NCI-H82 treated with DMSO at 0.1 percent for 48 hours (cell line): Measurements from ENCODE around the gene KCNE3.
"Not testable (repeated sequence)": the region's sequence is repeated elsewhere in the genome, so short reads cannot be mapped to it uniquely, and the experiment has no call there.

Experiments used
- DNase-seq: peaks from one replicate; lab custom pipeline; 2025; ENCODE audit not compliant: unreplicated experiment; lab: John Stamatoyannopoulos, UW

KCNE3 gene

DNA sequence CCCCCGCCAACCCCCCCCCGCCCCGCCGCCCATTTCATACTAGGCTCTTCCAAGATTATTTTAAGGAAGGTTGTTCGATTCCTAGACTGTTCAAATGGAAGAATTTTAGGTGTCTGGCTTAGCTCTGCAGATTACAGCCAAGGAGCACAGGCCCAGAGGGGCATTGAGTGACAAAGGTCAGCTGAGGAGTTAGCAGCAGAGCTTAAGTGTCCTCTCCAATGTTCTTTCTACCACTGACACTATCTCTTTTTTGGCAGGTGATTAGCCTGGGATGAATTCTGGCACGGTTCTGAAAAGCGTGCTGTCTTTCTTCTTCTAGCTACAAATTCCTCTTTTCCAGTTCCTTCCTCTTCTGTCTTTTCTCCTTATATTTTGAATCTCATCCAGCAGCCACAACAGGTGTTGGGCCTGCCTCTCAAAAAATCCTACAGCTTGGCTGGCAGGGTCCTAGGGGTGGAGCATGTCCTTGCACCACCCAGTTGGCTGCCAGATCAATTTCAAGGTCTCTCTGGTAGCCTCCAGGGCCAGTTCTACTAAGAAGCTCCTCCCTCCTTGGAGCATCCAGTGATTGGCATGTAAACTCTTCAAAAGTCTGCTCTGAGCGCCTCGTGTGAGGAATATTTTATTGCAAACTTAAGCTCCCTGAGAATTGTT, 23.0 kb downstream of the KCNE3 start:
- DNase-seq, result no peak

DNA sequence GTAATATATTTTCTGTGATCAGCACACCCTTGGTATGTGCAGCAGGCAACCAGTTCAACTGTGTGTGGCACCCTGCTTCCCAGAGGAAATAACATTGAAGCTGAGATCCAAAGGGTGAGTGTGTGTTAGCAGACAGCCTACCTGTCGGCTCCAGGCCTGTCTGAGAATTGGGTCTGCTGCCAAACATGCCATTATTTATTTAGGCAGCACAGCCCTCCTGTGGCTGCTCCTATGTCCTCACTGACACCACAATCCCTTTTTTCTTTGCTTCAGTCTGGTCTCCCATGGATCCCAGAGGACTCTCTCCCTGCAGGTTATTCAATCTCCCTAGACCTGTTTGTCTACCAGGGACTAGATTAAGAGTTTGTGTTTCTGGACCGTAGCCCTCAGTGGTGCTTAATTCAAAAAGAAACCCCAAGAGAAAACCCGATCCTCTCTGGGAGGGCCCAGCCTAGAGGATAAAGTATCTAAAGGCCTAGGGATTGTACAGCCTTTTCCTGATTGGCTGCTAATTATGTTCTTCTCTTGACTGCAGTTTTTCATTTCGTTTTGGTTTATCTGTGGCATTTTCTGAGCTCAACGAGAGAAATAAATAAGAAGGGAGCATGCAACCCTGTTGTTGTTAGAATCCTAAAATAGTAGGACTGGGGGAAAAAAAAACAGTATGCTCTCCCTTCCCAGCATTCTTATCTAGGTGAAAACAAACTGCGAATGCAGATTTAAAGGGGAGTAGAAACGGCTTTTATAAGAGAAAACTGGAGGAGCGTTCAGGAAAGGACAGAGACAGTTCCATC, 24.1 kb downstream of the KCNE3 start:
- peak; percentile 21 for DNase-seq

DNA sequence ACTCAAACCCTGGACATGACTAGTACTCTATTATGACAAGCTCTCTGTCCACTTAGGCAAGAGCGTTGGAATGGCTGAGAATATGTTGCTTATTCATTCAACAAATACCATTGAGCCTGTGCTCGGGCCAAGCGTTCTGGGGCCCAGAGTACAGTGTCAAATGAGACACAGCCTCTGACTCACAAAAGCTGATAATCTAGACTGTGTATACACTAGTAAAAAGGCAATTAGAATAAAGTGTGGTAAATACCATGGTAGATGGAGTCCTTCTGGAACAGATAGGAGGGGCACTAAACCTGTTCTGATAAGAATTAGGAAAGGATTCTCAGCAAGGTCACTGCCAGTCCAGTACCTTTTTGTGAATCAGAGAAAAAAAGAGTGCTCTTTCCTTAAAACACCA, 24.7 kb downstream of the KCNE3 start:
- no peak for DNase-seq

DNA sequence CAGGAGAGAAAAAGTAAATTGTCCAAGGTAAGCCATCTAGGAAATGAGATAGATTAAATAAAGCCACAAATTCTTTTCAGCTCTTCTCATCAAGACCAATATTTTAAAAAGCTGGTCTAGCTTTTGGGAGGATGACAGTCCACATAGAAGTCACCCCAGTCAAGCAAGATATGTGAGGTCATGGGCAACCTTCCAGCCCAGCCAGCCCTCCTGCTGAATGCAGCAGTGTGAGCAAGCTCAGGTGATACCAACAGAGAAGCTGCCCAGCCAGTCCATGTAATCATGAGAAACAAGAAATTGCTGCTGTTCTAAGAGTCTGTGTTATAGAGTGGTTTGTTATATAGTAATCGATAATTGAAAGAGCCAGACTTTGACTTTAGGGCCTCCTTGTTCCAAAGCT, 28.7 kb downstream of the KCNE3 start:
- DNase-seq, result no peak

DNA sequence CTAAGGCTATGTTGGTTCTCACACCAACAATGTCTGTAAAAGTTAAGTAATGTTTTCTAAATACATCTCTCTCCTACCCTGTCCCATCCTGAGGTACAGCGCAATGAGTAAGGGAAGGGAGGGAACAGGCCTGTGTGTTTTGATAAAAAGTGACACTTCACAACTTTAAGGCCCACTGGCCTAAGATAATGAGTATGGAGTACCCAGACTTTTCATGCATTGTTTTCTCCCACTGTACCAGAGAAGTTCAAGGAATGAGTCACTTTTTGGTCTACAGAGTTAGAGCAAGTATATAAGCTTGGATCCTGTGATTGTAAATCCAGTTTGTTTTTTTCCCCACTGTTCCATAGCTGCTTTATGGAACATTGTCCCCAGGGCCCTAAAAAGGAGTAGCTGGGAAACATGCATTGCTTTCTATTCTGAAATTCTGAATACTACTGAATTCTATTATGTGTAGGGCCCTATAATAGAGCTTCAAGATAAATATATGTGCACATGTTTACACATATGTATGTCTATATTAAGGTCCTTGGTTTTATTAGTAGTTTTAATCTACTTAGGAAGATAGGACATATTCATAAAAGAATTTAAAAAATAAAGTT, 29.8 kb downstream of the KCNE3 start:
- DNase-seq, result no peak

DNA sequence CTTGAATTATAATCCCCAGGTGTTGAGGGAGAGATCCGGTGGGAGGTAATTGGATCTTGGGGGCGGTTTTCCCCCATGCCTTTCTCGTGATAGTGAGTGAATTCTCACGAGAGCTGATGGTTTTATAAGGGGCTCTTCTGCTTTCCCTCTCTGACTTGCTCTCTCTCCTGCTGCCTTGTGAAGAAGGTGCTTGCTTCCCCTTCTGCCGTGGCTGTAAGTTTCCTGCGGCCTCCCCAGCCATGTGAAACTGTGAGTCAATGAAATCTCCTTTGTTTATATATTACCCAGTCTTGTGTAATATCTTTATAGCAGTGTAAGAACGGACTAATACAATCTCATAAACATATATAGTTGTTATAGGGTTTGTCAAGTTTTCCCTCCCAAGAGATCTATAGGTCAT, 32.8 kb downstream of the KCNE3 start:
- no peak for DNase-seq

DNA sequence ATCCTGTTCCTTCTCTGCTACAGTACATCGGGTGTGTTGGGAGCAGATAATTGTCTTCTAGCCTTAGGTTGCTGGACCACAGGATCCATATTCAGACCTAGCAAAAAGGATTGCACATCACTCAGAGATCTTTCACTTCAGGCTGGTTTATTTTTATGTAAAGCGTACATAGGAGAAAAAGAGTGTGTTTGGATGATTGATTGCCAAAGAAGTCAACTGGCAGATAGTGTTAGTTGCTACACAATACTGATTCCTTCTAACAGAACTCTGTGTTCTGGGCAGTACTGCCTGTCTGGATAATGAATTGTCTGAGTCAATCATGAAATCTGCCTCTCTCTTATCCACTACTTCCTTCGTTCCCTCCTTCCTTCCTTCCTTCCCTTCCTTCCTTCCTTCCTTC, 38.1 kb downstream of the KCNE3 start:
- DNase-seq, result no peak

DNA sequence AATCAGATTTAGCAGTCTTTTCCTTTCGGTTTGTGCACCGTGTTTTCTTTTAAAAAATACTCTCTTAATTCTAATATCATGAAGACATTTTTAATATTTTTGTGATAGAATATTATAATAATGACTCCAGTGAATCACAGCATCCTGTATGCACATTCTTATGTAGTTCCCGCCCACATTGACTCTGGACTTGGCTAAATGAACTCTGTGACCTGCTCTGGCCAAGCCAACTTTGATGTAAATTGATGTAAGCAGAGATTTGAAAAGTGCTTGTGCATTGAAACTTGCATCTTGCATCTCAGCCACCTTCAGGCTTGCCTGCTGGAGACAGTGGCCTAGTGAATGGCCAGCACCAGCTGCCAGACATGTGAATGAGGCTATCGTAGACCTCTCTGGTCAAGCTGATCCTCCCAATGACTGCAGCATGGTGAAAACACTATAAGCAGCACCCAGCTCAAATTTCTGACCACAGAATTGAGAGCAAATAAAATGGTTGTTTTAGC, 39.9 kb downstream of the KCNE3 start:
- DNase-seq, result no peak

DNA sequence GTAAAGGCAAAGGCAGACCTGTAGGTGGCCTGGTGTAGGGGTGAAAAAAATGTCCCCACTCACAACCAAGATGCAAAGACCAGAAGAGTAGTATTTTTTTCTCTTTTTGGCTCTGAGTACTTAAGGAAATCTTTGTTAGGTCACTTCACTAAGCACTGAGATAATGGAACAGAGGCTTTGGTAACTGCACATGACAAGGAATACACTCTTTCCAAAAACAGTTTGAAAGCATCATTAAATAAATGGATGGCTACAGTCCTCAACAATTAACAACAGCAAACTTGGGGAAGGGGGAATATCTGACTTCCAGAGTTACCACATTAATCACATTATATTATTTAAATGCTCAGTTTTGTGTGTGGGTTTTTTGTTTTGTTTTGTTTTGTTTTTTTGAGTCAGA, 42.2 kb downstream of the KCNE3 start:
- DNase-seq, result no peak

DNA sequence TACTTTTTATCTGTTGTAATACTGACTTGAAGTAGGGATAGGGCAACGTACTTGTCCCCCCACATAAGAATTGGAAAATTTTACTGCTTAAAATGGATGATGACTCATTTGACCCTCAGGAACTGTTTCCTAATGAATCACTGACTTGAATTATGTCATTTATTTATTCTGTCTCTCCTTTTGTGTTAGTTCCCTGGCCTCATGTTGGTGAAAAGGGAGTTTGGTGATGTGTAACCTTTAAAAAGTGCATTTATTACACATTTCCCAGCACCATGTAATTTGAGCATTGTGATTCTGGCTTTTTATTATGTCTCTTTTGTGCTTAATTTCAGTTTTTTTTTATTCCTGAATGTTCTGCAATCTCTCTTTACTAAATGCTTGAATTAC, 48.8 kb downstream of the KCNE3 start:
- DNase-seq, result no peak

DNA sequence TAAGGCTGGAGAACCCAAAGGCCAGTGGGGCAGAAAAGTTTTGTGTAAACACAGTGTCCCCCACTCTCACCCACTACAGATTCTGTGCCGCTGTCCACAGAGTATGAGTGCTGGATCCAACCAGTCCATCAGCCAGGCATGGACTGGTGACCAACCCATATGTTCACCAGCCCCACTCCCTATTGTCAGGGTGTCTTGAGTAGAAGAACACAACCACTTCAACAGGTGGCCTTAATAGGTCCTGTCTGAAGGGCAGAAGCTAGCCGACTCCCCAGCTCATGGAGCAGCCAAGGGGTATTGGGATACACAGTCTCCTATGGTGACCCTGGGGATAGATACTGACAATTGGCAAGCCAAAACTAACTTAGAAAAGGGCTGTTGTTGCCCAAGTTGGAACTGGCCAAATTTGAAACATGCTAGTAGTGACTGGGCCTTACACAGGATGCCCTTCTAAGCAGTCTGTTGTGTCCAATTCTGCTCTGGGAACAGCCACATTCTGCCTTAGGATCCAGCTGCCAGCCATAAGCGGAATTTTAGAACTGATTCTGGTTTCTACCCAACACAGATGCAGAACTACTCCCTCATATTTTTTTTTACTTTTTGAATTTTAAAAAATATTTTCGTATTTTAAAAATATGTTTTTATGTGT, 49.4 kb downstream of the KCNE3 start:
- no peak for DNase-seq

DNA sequence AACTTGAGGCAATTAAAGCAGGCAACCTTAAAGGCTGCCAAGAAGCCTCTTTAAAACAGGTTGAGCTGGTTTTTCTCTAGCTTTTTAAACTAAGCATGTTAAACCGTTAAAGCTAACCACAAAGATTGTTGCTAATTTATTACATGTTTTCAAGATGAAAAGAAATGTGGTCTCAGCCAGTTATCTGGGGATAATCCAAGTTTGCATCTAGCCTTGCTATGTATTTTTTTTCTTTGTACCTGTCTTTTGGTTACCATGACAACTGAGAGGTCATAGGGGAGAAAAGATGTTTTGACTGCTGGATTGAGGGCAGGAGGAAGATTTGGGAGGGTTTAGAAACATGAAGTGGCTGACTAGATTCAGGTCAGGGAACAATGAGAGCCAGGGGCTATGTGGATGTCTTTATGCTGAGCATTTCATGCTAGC, 50.0 kb downstream of the KCNE3 start:
- DNase-seq, result no peak

DNA sequence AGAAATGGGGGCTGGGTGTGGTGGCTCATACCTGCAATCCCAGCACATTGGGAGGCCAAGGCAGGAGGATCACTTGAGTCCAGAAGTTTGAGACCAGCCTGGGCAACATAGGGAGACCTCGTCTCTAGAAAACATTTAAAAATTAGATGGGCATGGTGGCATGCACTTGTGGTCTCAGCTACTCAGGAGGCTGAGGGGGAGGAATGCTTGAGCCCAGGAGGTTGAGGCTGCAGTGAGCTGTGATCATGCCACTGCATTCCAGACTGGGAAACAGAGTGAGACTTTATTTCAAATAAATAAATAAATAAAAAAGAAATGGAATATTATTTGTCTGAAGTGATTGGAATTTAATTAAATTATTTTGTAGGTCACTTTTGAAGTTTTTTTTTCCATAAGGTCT, 50.4 kb downstream of the KCNE3 start:
- DNase-seq, result not testable (repeated sequence)

DNA sequence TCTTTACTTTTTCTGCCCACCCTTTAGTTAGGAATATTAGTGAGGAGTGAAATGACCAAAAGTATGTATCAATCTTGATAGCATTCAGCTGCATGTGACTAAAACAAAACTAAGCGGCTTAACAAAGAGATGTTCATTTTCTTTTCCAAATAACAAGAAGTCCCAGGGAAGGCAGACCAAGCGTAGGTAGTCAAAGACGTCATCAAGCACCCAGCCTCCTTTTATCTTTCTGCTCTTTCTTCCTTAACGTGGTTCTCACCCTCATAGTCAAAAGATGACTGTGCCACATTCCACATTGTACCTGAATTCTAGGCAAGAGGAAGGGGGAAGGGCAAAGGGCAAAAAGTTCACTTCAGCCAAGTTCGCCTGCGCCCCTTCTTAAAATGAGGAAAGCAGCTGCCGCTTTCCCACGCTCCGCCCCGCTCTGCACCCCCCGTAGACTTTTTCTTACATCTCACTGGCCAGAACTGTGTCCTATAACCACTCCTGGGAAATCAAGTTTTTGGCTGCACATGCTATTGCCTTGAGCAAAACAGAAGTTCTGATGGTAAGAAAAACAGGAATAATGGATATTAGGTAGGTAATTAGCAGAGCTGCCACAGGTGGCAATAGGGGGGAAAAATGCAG, 54.5 kb downstream of the KCNE3 start:
- DNase-seq, result no peak

DNA sequence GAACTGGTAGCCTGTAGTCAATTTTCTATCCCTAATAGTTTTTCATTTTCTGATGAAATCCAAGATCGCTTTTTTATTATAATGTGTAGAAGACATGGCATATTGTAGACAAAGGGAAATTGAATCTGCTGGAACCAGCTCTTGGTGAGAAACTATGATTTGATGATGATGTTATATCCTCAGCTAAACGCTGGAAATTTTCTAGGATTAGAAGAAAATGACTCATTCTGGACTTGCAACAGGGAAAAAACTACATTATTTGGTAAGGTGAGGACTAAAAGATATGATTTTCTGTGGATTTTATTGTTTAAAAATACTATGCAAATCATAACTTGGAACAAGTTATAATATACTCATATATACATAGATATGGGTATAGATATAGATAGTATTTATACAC, 55.0 kb downstream of the KCNE3 start:
- DNase-seq, result no peak

DNA sequence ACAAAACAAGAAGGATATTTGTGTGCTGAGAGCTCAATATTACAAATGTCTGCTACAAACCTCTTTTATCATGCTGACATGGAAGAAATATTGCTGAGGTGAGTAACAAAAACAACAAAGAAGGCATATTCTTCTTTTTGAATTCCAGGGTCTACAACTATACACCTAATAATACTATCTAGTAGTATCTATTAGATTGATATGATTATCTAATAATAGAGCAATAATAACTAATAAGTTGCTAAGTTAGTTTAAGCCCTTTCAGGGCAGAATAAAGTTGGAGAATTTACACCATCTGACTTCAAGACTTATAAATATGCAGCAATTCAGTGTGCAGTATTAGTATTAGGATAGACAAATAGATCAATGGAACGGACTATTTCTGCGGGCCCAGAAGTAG, 57.7 kb downstream of the KCNE3 start:
- no peak for DNase-seq
